Stomach (tissue), 4 donors: ENCODE data around the gene TPD52L1.

Experiments used
- CTCF ChIP-seq, 7 experiments: fragments of 450-650 bp in 4 of 7; fragments of 200-600 bp in 3 of 7; sonication (generic) in 3 of 7; IDR thresholded peaks; one replicate each; pipeline ENCODE4 v1.5.1; 2016 to 2019; ENCODE audit warnings: antibody characterized with exemption in 7 of 7, control low read depth in 2 of 7, mild to moderate bottlenecking in 1 of 7
- POLR2A ChIP-seq, 4 donors: fragments of 450-650 bp; IDR thresholded peaks; one replicate each; pipeline ENCODE4 v1.6.1; 2016; ENCODE audit warnings: antibody characterized with exemption in 4 of 4, control low read depth in 2 of 4, mild to moderate bottlenecking in 1 of 4, moderate library complexity in 1 of 4
- POLR2AphosphoS5 ChIP-seq, 3 donors: sonication (generic); formaldehyde crosslinking; IDR thresholded peaks; one replicate each; pipeline ENCODE4 v1.6.1; 2016; ENCODE audit warnings: antibody characterized with exemption in 3 of 3

GRCh38 chr6:125307964-125308615 lies 154.5 kb downstream of the TPD52L1 start:
- no peak for TF ChIP-seq CTCF (IDR thresholded peaks at IDR 0.05)
- TF ChIP-seq POLR2A (IDR thresholded peaks at IDR 0.05), result no peak
- TF ChIP-seq POLR2AphosphoS5 (IDR thresholded peaks at IDR 0.05), result no peak
